A673 (cell line): Measurements from ENCODE around the gene CENPU. TPM values are rescaled to one million over a fixed set of nuclear protein-coding genes. Genes with fewer than 3 reads are reported as not detected.

Experiments used
- BruUV-seq: library from RNA; stranded (reverse); fragments of 400-500 nt; replicated peaks from 2 replicates; lab custom pipeline; 2021; lab: Mats Ljungman, UMichigan
- CTCF ChIA-PET: fragments of 300-600 bp; sonication (Branson Sonifier 250); formaldehyde crosslinking; loops from one replicate; lab custom pipeline; 2022; ENCODE audit warnings: antibody characterized with exemption; lab: Charles Lee
- POLR2A ChIA-PET: fragments of 300-600 bp; sonication (Branson Sonifier 250); formaldehyde crosslinking; loops from one replicate; lab custom pipeline; 2022; ENCODE audit warnings: antibody characterized with exemption; ENCODE audit not compliant: low non-redundant PET; lab: Charles Lee
- DNase-seq: peaks from one replicate; pipeline ENCODE4 v3.0.0-alpha.2; 2015; ENCODE audit warnings: low spot score
- H3K27ac ChIP-seq: fragments of 200-600 bp; sonication (generic); 2 replicates; pipeline ENCODE4 v1.5.1; 2016; ENCODE audit warnings: mixed run types, low read depth, mild to moderate bottlenecking, mixed read lengths, antibody characterized with exemption, low read length; ENCODE audit not compliant: poor library complexity, severe bottlenecking
- H3K27me3 ChIP-seq: fragments of 200-600 bp; sonication (generic); replicated peaks from 2 replicates; pipeline ENCODE4 v1.6.1; 2017; ENCODE audit warnings: mixed run types, low read depth, mild to moderate bottlenecking, mixed read lengths, antibody characterized with exemption, low read length; ENCODE audit not compliant: insufficient read depth, poor library complexity
- H3K36me3 ChIP-seq: fragments of 200-600 bp; sonication (generic); 2 replicates; pipeline ENCODE4 v1.6.1; 2016; ENCODE audit warnings: mixed run types, mild to moderate bottlenecking, mixed read lengths, antibody characterized with exemption, low read length; ENCODE audit not compliant: insufficient read depth, poor library complexity, severe bottlenecking
- H3K4me1 ChIP-seq: fragments of 200-600 bp; sonication (generic); 2 replicates; pipeline ENCODE4 v1.6.1; 2017; ENCODE audit warnings: mixed run types, mild to moderate bottlenecking, mixed read lengths, antibody characterized with exemption, low read length; ENCODE audit not compliant: insufficient read depth, poor library complexity, severe bottlenecking
- H3K4me3 ChIP-seq: fragments of 200-600 bp; sonication (generic); 2 replicates; pipeline ENCODE4 v1.5.1; 2016; ENCODE audit warnings: low read depth, mixed run types, mild to moderate bottlenecking, mixed read lengths, low read length; ENCODE audit not compliant: poor library complexity, severe bottlenecking
- H3K9me3 ChIP-seq: fragments of 200-600 bp; sonication (generic); 2 replicates; pipeline ENCODE4 v1.6.1; 2016; ENCODE audit warnings: mixed run types, low read depth, mild to moderate bottlenecking, mixed read lengths, antibody characterized with exemption, low read length; ENCODE audit not compliant: poor library complexity, severe bottlenecking
- EZH2 ChIP-seq: fragments of 200-600 bp; sonication (generic); IDR thresholded peaks from 2 replicates; pipeline ENCODE4 v1.6.1; 2017; ENCODE audit warnings: borderline replicate concordance, low read depth, mild to moderate bottlenecking, mixed read lengths, antibody characterized with exemption, low read length; ENCODE audit not compliant: poor library complexity, severe bottlenecking
- intact Hi-C: fragments of 100-400 bp; cut with micrococcal nuclease; formaldehyde crosslinking; loops from one replicate; pipeline ENCODE4 v1.10.0; 2022; ENCODE audit not compliant: unreplicated experiment
- total RNA-seq: library from RNA; stranded (reverse); gene quantifications from 2 replicates; pipeline ENCODE4 v1.2.3, GENCODE V29; 2021
- TF ChIP-seq, protein P1 (sequence below): fragments of 300-800, 200-600 bp; sonication (generic); conservative IDR thresholded peaks from 2 replicates; pipeline ENCODE4 v1.5.1; 2017; ENCODE audit warnings: low read depth, mild to moderate bottlenecking, antibody characterized with exemption, low read length, moderate library complexity, mixed read lengths

CENPU gene
- total RNA-seq, 1 experiment from 2014 or later, result 87.3 TPM

DNA sequence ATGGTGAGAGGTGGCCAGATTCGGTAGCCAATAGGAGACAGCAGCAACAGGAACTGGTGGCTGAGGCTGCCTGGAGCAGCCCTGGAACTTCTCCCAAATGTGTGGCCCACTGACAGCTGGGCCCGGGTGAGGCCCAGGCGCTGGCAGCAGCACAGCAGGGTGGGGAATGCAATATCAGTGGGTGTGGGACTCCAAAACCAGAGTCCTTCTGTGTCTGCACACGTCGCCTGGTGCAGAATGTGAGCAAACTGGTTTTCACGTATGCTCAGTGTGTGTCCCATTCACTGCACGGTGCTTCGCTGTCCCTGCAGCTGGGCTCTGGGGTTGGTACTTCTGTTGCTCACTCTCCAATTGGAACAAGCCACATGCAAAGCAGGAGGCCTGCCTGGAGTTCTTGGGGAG, 14.4 kb upstream of the CENPU start:
- Histone ChIP-seq H3K27me3 (no peaks in the 10 kb centered on the region), H3K4me3 (no peak overlapping the region), H3K9me3 (no peaks in the 10 kb centered on the region), H3K36me3 (no peaks in the 10 kb centered on the region), H3K4me1 (no peaks in the 10 kb centered on the region), H3K27ac (no peak overlapping the region)
- intact Hi-C loops, result loop anchor here (10.0 kb wide), 1 partner anchor 347 kb away; no protein-coding TSS in a partner anchor
- DNase-seq, result no peak
- BruUV-seq, result no TSS peak
- ChIA-PET CTCF (no interaction called here), POLR2A (no interaction called here)
- TF ChIP-seq EZH2, result no peak
- TF ChIP-seq, protein P1, sequence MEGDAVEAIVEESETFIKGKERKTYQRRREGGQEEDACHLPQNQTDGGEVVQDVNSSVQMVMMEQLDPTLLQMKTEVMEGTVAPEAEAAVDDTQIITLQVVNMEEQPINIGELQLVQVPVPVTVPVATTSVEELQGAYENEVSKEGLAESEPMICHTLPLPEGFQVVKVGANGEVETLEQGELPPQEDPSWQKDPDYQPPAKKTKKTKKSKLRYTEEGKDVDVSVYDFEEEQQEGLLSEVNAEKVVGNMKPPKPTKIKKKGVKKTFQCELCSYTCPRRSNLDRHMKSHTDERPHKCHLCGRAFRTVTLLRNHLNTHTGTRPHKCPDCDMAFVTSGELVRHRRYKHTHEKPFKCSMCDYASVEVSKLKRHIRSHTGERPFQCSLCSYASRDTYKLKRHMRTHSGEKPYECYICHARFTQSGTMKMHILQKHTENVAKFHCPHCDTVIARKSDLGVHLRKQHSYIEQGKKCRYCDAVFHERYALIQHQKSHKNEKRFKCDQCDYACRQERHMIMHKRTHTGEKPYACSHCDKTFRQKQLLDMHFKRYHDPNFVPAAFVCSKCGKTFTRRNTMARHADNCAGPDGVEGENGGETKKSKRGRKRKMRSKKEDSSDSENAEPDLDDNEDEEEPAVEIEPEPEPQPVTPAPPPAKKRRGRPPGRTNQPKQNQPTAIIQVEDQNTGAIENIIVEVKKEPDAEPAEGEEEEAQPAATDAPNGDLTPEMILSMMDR, result no peak

- no peak for DNase-seq
- Histone ChIP-seq H3K27ac (no peak overlapping the region), H3K4me3 (no peak overlapping the region), H3K27me3 (no peaks in the 10 kb centered on the region), H3K9me3 (no peaks in the 10 kb centered on the region), H3K36me3 (no peaks in the 10 kb centered on the region), H3K4me1 (no peaks in the 10 kb centered on the region)
- BruUV-seq, result no TSS peak
- ChIA-PET POLR2A (no interaction called here), CTCF (no interaction called here)
- TF ChIP-seq, protein P1, result no peak
- no peak for TF ChIP-seq EZH2
- intact Hi-C loops, result loop anchor here (10.0 kb wide), 1 partner anchor 348 kb away; no protein-coding TSS in a partner anchor
Observed at GRCh38 chr4:184747034-184747830, 13.3 kb upstream of the CENPU start.

DNA sequence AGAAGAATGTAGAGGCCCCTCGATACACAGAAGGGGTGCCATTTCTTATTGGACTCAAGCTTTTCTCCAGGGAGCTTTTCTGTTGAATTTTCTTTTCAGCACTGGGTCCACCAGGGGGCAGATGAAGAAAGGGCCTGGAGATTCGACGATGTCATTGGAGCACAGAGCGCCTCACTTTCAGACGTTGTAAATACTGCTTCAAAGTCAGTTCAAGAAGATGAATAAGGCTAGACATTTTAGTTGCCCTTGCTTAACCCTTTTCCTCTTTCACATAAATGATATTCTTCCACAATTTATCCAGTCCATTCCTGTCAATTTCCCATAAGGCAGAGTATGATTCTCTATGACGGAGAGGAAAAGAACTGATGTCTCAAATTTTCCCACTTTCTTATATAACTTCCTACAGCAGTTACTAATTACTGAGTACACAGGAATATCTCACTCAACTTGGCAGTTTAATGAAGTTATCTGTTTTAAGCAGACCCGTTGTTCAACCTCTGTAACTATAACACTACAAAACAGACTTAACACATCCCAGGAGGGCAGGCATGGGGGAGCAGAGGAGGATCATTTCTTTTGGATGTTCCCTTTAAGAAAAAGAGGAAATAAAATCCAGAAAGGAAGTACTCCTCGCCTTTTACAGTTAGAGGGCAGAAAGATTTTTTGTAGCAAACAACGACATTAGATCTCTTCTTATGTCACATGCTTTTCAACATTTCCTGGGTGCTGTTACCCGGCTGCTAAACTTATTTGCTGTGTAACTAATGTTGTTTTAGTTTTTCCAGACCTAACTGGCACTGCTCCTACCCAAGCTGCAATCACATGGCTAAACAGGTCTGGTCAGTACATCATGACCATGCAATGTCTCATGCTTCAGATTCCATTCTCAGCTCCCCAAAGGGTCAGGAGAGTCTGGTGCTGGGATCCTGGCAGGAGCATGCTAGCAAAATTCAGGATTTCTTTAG, 12.2 kb upstream of the CENPU start:
- POLR2A ChIA-PET, result no interaction called here
- peak; percentile 81 for DNase-seq

More for the DNA sequence above, 12.2 kb upstream of the CENPU start:
- CTCF ChIA-PET, result interaction anchor here (0.6 to 1.4 kb wide), 11 partner anchors 12 to 482 kb away, joined by 3 to 12 read pairs (median 3); partner anchors contain the start of genes CASP3 and PRIMPOL
- no peaks in the 10 kb centered on the region for H3K27me3 ChIP-seq
- TF ChIP-seq, protein P1, result peak; percentile 75
- no peak for TF ChIP-seq EZH2
- H3K27ac ChIP-seq, result no peak overlapping the region
- intact Hi-C loops, result loop anchor here (1.0 to 10.0 kb wide), 2 partner anchors 238 to 349 kb away; no protein-coding TSS in a partner anchor
- H3K36me3 ChIP-seq, result no peaks in the 10 kb centered on the region
- no TSS peak for BruUV-seq
- H3K4me3 ChIP-seq, result no peak overlapping the region
- H3K4me1 ChIP-seq, result no peaks in the 10 kb centered on the region
- no peaks in the 10 kb centered on the region for H3K9me3 ChIP-seq
